Neural cell (in vitro differentiated cells): ENCODE measurements around the gene FBXL5. TPM values are rescaled to one million over a fixed set of nuclear protein-coding genes. Genes with fewer than 3 reads are reported as not detected.
"Not testable (repeated sequence)": the region's sequence is repeated elsewhere in the genome, so short reads cannot be mapped to it uniquely, and the experiment has no call there.

Experiments used
- H2AFZ ChIP-seq: fragments of 200-600, 300-800 bp; sonication (generic), shearing (Covaris generic); 2 replicates; pipeline ENCODE4 v1.6.0; 2014; ENCODE audit warnings: low read depth, mild to moderate bottlenecking, antibody characterized with exemption, low read length, moderate library complexity
- H3F3A ChIP-seq: fragments of 200-600 bp; shearing (Covaris generic); 2 replicates; pipeline ENCODE4 v1.6.1; 2016; ENCODE audit warnings: mild to moderate bottlenecking, moderate library complexity, mixed read lengths, antibody characterized with exemption, low read length; ENCODE audit not compliant: insufficient read depth, poor library complexity, severe bottlenecking
- H3K27ac ChIP-seq: fragments of 200-600, 300-800 bp; sonication (generic), shearing (Covaris generic); 2 replicates; pipeline ENCODE4 v1.5.1; 2014; ENCODE audit warnings: mild to moderate bottlenecking, low read length, moderate library complexity
- H3K27me3 ChIP-seq: fragments of 300-800, 200-600 bp; sonication (generic), shearing (Covaris generic); 2 replicates; pipeline ENCODE4 v1.6.0; 2014; ENCODE audit warnings: mild to moderate bottlenecking, low read depth, low read length, moderate library complexity; ENCODE audit not compliant: insufficient read depth
- H3K36me3 ChIP-seq: fragments of 300-800, 200-600 bp; sonication (generic), shearing (Covaris generic); 2 replicates; pipeline ENCODE4 v1.5.1; 2014; ENCODE audit warnings: mild to moderate bottlenecking, antibody characterized with exemption, low read length, moderate library complexity; ENCODE audit not compliant: insufficient read depth
- H3K4me2 ChIP-seq: fragments of 300-800, 200-600 bp; sonication (generic), shearing (Covaris generic); 2 replicates; pipeline ENCODE4 v1.6.0; 2014; ENCODE audit warnings: mild to moderate bottlenecking, low read length
- H3K4me3 ChIP-seq: fragments of 300-800, 200-600 bp; sonication (generic), shearing (Covaris generic); 2 replicates; pipeline ENCODE4 v1.5.1; 2014; ENCODE audit warnings: mild to moderate bottlenecking, low read length, moderate library complexity
- H3K79me2 ChIP-seq: fragments of 200-600 bp; shearing (Covaris generic); replicated peaks from 2 replicates; pipeline ENCODE4 v1.6.0; 2014; ENCODE audit warnings: mild to moderate bottlenecking, low read length, moderate library complexity; ENCODE audit not compliant: insufficient read depth
- H3K9ac ChIP-seq: fragments of 300-800, 200-600 bp; sonication (generic), shearing (Covaris generic); 2 replicates; pipeline ENCODE4 v1.6.1; 2016; ENCODE audit warnings: mild to moderate bottlenecking, low read length, mixed read lengths
- H3K9me2 ChIP-seq: fragments of 200-600 bp; shearing (Covaris generic); 2 replicates; pipeline ENCODE4 v1.6.1; 2016; ENCODE audit warnings: mild to moderate bottlenecking, low read length, mixed read lengths; ENCODE audit not compliant: insufficient read depth
- H3K9me3 ChIP-seq: fragments of 200-600, 300-800 bp; sonication (generic), shearing (Covaris generic); 2 replicates; pipeline ENCODE4 v1.6.1; 2016; ENCODE audit warnings: mild to moderate bottlenecking, mixed run types, low read length, moderate library complexity, mixed read lengths
- H4K20me1 ChIP-seq: fragments of 200-600 bp; shearing (Covaris generic); 2 replicates; pipeline ENCODE4 v1.6.1; 2016; ENCODE audit warnings: mild to moderate bottlenecking, mixed run types; ENCODE audit not compliant: insufficient read depth
- EP300 ChIP-seq: fragments of 450-650 bp; conservative IDR thresholded peaks from 2 replicates; pipeline ENCODE4 v1.6.1; 2014; ENCODE audit warnings: antibody characterized with exemption, mild to moderate bottlenecking, moderate library complexity; ENCODE audit not compliant: poor library complexity, severe bottlenecking
- EZH2 ChIP-seq: fragments of 200-600, 300-800 bp; shearing (Covaris generic), sonication (generic); IDR thresholded peaks from 2 replicates; pipeline ENCODE4 v1.6.1; 2014; ENCODE audit warnings: antibody characterized with exemption, low read length, borderline replicate concordance, mild to moderate bottlenecking; ENCODE audit not compliant: insufficient read depth, poor library complexity, severe bottlenecking
- MXI1 ChIP-seq: fragments of 450-650 bp; conservative IDR thresholded peaks from 2 replicates; pipeline ENCODE4 v1.6.1; 2014; ENCODE audit warnings: antibody characterized with exemption, mild to moderate bottlenecking; ENCODE audit not compliant: poor library complexity, severe bottlenecking
- POLR2AphosphoS5 ChIP-seq: IDR thresholded peaks from 2 replicates; pipeline ENCODE4 v1.6.1; 2012
- RAD21 ChIP-seq: fragments of 450-650 bp; conservative IDR thresholded peaks from 2 replicates; pipeline ENCODE4 v1.6.1; 2014; ENCODE audit warnings: antibody characterized with exemption, mild to moderate bottlenecking, moderate library complexity
- SMC3 ChIP-seq: fragments of 450-650 bp; conservative IDR thresholded peaks from 2 replicates; pipeline ENCODE4 v1.6.1; 2014; ENCODE audit warnings: antibody characterized with exemption, mild to moderate bottlenecking, moderate library complexity; ENCODE audit not compliant: poor library complexity
- TAF1 ChIP-seq: IDR thresholded peaks from 2 replicates; pipeline ENCODE4 v1.6.1; 2012; ENCODE audit warnings: low read depth
- polyA plus RNA-seq: library from polyadenylated mRNA; depleted of rRNA; stranded (reverse); fragments of >200 nt; gene quantifications from 2 replicates; pipeline ENCODE4 v1.2.3, GENCODE V29; 2014
- TF ChIP-seq, protein P1 (sequence below): fragments of 450-650 bp; IDR thresholded peaks from 2 replicates; pipeline ENCODE4 v1.5.1; 2014; ENCODE audit warnings: antibody characterized with exemption, mild to moderate bottlenecking, moderate library complexity; ENCODE audit not compliant: poor library complexity, severe bottlenecking
- TF ChIP-seq, protein P2 (sequence below): IDR thresholded peaks from 2 replicates; pipeline ENCODE4 v1.6.1; 2012; ENCODE audit warnings: borderline replicate concordance

FBXL5 gene
- polyA plus RNA-seq, 1 donor from 2014 or later, result 70.6 TPM

DNA sequence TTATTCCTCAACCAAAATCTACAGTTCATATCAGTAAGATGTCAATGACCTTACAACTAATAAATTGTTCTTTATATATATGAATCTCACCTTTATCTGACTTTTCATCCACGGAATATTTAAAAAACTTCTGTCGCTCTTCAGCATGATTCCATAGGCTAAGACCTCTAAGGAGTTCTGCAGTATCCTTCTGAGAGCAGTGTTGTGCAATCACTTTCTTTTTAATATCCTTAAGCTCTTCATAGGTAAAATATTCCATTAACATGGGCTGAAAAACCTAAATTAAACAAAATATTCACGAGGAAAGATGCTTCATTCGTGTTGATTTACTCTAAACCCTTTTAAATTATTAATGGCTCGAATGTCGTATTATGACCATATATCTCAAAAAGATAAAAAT is 16.7 kb downstream of the FBXL5 start:
- Histone ChIP-seq H4K20me1 (no peaks in the 10 kb centered on the region), H2AFZ (no peak overlapping the region), H3K27me3 (no peaks in the 10 kb centered on the region), H3K9me3 (no peaks in the 10 kb centered on the region), H3K9me2 (no peaks in the 10 kb centered on the region), H3K79me2 (peaks cover 13% of the 10 kb centered on the region), H3K9ac (no peak overlapping the region), H3F3A (no peaks in the 10 kb centered on the region), H3K4me3 (no peak overlapping the region), H3K27ac (no peak overlapping the region), H3K36me3 (peaks cover 13% of the 10 kb centered on the region), H3K4me2 (no peak overlapping the region)
- TF ChIP-seq EZH2, result no peak
- no peak for TF ChIP-seq EP300
- TF ChIP-seq, protein P1, sequence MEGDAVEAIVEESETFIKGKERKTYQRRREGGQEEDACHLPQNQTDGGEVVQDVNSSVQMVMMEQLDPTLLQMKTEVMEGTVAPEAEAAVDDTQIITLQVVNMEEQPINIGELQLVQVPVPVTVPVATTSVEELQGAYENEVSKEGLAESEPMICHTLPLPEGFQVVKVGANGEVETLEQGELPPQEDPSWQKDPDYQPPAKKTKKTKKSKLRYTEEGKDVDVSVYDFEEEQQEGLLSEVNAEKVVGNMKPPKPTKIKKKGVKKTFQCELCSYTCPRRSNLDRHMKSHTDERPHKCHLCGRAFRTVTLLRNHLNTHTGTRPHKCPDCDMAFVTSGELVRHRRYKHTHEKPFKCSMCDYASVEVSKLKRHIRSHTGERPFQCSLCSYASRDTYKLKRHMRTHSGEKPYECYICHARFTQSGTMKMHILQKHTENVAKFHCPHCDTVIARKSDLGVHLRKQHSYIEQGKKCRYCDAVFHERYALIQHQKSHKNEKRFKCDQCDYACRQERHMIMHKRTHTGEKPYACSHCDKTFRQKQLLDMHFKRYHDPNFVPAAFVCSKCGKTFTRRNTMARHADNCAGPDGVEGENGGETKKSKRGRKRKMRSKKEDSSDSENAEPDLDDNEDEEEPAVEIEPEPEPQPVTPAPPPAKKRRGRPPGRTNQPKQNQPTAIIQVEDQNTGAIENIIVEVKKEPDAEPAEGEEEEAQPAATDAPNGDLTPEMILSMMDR, result no peak
- TF ChIP-seq POLR2AphosphoS5, result no peak
- TF ChIP-seq RAD21, result no peak
- no peak for TF ChIP-seq TAF1
- TF ChIP-seq MXI1, result no peak
- TF ChIP-seq SMC3, result no peak
- TF ChIP-seq, protein P2, sequence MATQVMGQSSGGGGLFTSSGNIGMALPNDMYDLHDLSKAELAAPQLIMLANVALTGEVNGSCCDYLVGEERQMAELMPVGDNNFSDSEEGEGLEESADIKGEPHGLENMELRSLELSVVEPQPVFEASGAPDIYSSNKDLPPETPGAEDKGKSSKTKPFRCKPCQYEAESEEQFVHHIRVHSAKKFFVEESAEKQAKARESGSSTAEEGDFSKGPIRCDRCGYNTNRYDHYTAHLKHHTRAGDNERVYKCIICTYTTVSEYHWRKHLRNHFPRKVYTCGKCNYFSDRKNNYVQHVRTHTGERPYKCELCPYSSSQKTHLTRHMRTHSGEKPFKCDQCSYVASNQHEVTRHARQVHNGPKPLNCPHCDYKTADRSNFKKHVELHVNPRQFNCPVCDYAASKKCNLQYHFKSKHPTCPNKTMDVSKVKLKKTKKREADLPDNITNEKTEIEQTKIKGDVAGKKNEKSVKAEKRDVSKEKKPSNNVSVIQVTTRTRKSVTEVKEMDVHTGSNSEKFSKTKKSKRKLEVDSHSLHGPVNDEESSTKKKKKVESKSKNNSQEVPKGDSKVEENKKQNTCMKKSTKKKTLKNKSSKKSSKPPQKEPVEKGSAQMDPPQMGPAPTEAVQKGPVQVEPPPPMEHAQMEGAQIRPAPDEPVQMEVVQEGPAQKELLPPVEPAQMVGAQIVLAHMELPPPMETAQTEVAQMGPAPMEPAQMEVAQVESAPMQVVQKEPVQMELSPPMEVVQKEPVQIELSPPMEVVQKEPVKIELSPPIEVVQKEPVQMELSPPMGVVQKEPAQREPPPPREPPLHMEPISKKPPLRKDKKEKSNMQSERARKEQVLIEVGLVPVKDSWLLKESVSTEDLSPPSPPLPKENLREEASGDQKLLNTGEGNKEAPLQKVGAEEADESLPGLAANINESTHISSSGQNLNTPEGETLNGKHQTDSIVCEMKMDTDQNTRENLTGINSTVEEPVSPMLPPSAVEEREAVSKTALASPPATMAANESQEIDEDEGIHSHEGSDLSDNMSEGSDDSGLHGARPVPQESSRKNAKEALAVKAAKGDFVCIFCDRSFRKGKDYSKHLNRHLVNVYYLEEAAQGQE, result no peak

DNA sequence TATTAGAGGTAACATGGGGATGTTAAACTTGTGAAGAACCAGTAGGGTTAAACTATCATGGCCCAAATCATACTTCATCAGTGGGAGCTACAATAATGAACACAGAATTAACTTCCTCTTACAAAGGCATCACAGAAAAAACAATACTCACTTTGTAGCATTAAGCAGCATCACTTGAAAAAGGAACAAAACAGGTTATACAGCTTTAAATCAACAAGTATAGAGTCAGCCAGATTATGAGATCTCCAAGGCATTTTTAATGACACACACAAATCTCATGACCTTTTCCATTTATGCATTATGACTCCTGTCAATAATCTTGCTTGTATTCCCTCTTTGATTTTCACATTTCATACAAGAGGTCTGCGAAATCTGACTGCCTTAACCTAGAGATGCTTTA is 18.3 kb downstream of the FBXL5 start:
- Histone ChIP-seq H3K9me2 (no peaks in the 10 kb centered on the region), H3K9me3 (no peaks in the 10 kb centered on the region), H3K79me2 (no peaks in the 10 kb centered on the region), H3K9ac (no peak overlapping the region), H3K4me3 (no peak overlapping the region), H3K27ac (no peak overlapping the region), H3K4me2 (no peak overlapping the region), H2AFZ (no peak overlapping the region), H4K20me1 (no peaks in the 10 kb centered on the region), H3K27me3 (no peaks in the 10 kb centered on the region), H3F3A (no peaks in the 10 kb centered on the region), H3K36me3 (peaks cover 13% of the 10 kb centered on the region)
- TF ChIP-seq POLR2AphosphoS5 (no peak), SMC3 (no peak), EZH2 (no peak), MXI1 (no peak), RAD21 (no peak), EP300 (no peak), TAF1 (no peak)
- TF ChIP-seq, protein P2, result no peak
- TF ChIP-seq, protein P1, result no peak

DNA sequence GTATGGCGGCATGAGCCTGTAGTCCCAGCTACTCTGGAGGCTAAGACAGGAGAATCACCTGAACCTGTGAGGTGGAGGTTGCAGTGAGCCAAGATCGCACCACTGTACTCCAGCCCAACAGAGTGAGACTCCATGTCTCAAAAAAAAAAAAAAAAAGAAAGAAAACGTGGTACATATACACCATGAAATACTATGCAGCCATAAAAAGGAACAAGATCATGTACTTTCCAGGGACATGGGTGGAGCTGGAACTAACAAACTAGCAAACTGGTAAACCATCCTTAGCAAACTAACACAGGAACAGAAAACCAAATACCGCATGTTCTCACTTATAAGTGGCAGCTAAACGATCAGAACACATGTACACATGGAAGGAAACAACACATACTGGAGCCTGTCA is 37.8 kb downstream of the FBXL5 start:
- not testable (repeated sequence) for H2AFZ ChIP-seq, H3K4me3 ChIP-seq, H3K9ac ChIP-seq, H3K27ac ChIP-seq, H3K36me3 ChIP-seq, H3K9me2 ChIP-seq, H3K9me3 ChIP-seq, H4K20me1 ChIP-seq, H3K4me2 ChIP-seq, H3F3A ChIP-seq, H3K27me3 ChIP-seq
- peaks cover 46% of the 10 kb centered on the region for H3K79me2 ChIP-seq
